HUES64 (cell line): Measurements from ENCODE around the gene JMJD1C.

Source experiments
- H3K27ac ChIP-seq: 2 replicates; pipeline ENCODE4 v1.7.0; 2013; ENCODE audit warnings: low read depth, low read length, inconsistent platforms
- H3K27me3 ChIP-seq: 2 replicates; pipeline ENCODE4 v1.6.1; 2013; ENCODE audit warnings: mild to moderate bottlenecking, low read length; ENCODE audit not compliant: insufficient read depth
- H3K36me3 ChIP-seq: 2 replicates; pipeline ENCODE4 v1.6.1; 2013; ENCODE audit warnings: mild to moderate bottlenecking, low read length; ENCODE audit not compliant: insufficient read depth
- H3K4me1 ChIP-seq: 2 replicates; pipeline ENCODE4 v1.6.1; 2013; ENCODE audit warnings: mild to moderate bottlenecking, low read length, moderate library complexity; ENCODE audit not compliant: insufficient read depth
- H3K4me3 ChIP-seq: 2 replicates; pipeline ENCODE4 v1.5.1; 2013; ENCODE audit warnings: mild to moderate bottlenecking, low read length, moderate library complexity
- H3K9ac ChIP-seq: 2 replicates; pipeline ENCODE4 v1.6.1; 2013; ENCODE audit warnings: mild to moderate bottlenecking, low read depth, low read length
- H3K9me3 ChIP-seq: 2 replicates; pipeline ENCODE4 v1.6.1; 2013; ENCODE audit warnings: low read depth, low read length; ENCODE audit not compliant: insufficient read depth
- WGBS: fragments of 150-250, 120-280 bp; methylation state at CpG from one replicate; pipeline ENCODE4 v1.1.7; 2013; ENCODE audit warnings: missing lambda C conversion rate; 5-methylcytosine and 5-hydroxymethylcytosine counted together

Gene JMJD1C

DNA sequence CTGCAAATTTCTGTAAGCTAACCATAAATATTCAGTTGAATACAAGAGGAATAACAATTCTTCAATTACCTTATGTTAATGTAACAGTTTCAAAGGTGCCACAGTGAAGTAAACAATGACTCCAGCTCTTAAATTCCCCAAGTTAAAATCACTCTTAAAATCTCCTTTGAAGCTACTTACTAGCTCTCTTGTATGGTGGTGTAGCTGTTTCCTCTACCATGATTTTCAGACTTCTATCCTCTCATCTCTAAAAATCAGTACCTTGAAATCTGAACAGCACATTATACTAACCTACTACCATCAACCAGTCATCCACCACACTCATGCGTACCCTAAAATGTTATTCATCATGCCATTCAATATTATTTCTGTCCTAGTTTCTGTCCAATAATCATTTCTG, 29.6 kb downstream of the JMJD1C start:
- Histone ChIP-seq H3K27me3 (no peaks in the 10 kb centered on the region), H3K9me3 (no peaks in the 10 kb centered on the region), H3K9ac (no peak overlapping the region), H3K4me1 (peaks cover 67% of the 10 kb centered on the region), H3K27ac (no peak overlapping the region), H3K36me3 (no peaks in the 10 kb centered on the region), H3K4me3 (no peak overlapping the region)
- 95% methylated on average over 1 of the region's 1 CpG for WGBS

GRCh38 chr10:63434866-63435854, 30.6 kb downstream of the JMJD1C start:
- H3K9me3 ChIP-seq: no peaks in the 10 kb centered on the region
- no peaks in the 10 kb centered on the region for H3K27me3 ChIP-seq
- no peak overlapping the region for H3K4me3 ChIP-seq
- H3K4me1 ChIP-seq: peaks cover 78% of the 10 kb centered on the region
- WGBS: 94% methylated on average over 13 of the region's 13 CpGs
- H3K27ac ChIP-seq: no peak overlapping the region
- H3K9ac ChIP-seq: no peak overlapping the region
- H3K36me3 ChIP-seq: no peaks in the 10 kb centered on the region

DNA sequence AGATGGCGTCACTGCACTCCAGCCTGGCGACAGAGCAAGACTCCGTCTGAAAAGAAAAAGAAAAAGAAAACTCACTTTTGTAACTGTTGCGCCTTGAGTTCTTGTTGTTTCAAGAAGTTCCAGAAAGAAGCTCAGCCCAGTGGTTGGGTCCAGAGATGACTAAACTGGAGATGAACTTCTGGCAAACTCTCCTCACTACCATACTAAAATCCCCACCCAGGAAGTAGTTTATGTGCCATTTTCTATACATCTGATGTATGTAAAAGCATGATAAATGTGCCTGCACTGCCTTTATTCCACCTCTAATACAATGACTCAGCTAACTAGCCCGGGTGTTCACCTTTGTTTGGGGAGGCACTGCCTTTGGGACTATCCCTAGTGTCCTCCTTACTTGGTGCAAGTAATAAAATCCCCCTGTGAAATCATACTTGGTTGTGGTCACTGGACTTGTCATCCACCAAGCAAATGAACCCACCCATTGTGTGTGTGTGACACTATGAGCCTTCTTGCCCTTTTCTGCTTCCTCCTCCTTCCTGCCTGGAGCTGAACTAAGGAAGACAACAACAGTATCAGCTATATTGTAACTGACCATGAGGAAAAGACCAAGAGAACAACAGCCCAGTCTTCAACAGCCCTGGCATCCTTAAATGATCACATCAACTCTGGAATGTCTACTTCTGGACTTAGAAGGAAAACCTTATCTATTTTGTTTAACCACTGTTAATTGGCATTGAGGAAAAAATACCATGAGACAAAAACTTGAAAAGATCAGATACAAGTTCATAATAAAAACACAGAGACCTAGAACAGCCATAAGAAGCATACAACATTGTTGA, 33.6 kb downstream of the JMJD1C start:
- no peak overlapping the region for H3K4me3 ChIP-seq
- H3K36me3 ChIP-seq: no peaks in the 10 kb centered on the region
- no peak overlapping the region for H3K27ac ChIP-seq
- H3K9me3 ChIP-seq: no peaks in the 10 kb centered on the region
- no peak overlapping the region for H3K9ac ChIP-seq
- no peaks in the 10 kb centered on the region for H3K27me3 ChIP-seq
- peaks cover 69% of the 10 kb centered on the region for H3K4me1 ChIP-seq
- 96% methylated on average over 5 of the region's 5 CpGs for WGBS

DNA sequence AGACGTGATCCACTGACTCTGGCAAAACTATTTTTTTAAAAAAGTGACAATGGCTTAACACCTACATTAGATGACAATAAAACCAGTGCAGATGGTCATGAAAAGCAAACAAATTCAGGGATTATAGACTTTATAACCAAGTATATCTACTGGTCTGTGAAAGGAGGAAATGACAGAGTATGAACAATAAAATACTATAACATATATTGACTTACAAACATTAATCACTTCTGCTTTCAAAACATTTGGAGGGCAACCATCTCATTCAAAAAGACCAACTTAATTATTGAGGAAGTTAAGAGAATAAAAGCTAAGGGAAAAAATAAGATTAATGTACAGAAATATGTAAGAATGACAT, 34.8 kb downstream of the JMJD1C start:
- Histone ChIP-seq H3K27ac (no peak overlapping the region), H3K27me3 (no peaks in the 10 kb centered on the region), H3K4me1 (peaks cover 57% of the 10 kb centered on the region), H3K9me3 (no peaks in the 10 kb centered on the region), H3K4me3 (no peak overlapping the region), H3K9ac (no peak overlapping the region), H3K36me3 (no peaks in the 10 kb centered on the region)
- 91% methylated on average over 1 of the region's 1 CpG for WGBS

- Histone ChIP-seq H3K9ac (no peak overlapping the region), H3K4me3 (no peak overlapping the region)
These were observed 35.4 kb downstream of the JMJD1C start for GRCh38 chr10:63430091-63430998.

GRCh38 chr10:63429281-63429680, 36.5 kb downstream of the JMJD1C start:
- Histone ChIP-seq H3K9ac (no peak overlapping the region), H3K36me3 (no peaks in the 10 kb centered on the region), H3K4me1 (peaks cover 41% of the 10 kb centered on the region), H3K27me3 (no peaks in the 10 kb centered on the region), H3K27ac (no peak overlapping the region), H3K9me3 (no peaks in the 10 kb centered on the region), H3K4me3 (no peak overlapping the region)
- WGBS: 84% methylated on average over 2 of the region's 2 CpGs

More at GRCh38 chr10:63430091-63430998, 35.4 kb downstream of the JMJD1C start:
- Histone ChIP-seq H3K27me3 (no peaks in the 10 kb centered on the region), H3K4me1 (peaks cover 51% of the 10 kb centered on the region), H3K36me3 (no peaks in the 10 kb centered on the region), H3K27ac (no peak overlapping the region), H3K9me3 (no peaks in the 10 kb centered on the region)
- WGBS: 92% methylated on average over 10 of the region's 10 CpGs

DNA sequence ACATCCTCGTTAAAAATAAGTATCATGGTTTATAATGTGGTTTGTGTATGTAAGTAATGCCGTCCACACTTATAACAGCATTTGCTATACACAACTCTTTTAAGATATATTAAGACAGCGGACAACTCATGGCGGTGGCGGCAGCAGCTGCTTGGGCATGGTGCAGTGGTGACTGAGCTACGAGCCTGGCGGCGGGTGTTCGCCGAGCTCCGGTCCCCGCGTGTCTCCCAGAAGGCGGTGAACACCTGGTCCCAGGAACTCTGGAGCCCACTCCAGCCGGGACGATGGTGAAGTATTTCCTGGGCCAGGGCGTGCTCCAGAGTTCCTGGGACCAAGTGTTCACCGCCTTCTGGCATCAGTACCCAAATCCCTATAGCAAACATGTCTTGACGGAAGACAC, 38.8 kb downstream of the JMJD1C start:
- Histone ChIP-seq H3K36me3 (no peaks in the 10 kb centered on the region), H3K9ac (no peak overlapping the region), H3K9me3 (no peaks in the 10 kb centered on the region), H3K27ac (no peak overlapping the region), H3K4me1 (peaks cover 36% of the 10 kb centered on the region), H3K27me3 (no peaks in the 10 kb centered on the region), H3K4me3 (no peak overlapping the region)
- WGBS: 96% methylated on average over 18 of the region's 19 CpGs

- WGBS: 95% methylated on average over 3 of the region's 5 CpGs
- no peaks in the 10 kb centered on the region for H3K9me3 ChIP-seq
These were observed 40.3 kb downstream of the JMJD1C start for GRCh38 chr10:63425512-63425911.

DNA sequence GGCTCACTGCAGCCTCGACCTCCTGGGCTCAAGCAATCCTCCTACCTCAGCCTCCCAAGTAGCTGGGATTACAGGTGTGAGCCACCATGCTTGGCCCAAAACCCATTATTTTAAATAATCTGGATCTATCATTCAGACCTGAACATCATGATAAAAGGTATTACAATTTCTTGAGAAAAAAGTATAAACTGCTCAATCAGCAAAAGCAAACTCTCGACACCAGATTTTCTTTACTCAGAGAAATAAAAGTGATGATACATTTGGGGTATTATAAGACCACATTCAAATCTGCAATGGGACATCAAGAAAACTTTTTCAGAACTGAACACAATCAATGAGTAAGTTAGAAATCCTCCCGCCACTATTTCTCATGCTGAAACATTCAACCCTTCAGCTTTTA, 41.2 kb downstream of the JMJD1C start:
- Histone ChIP-seq H3K27me3 (no peaks in the 10 kb centered on the region), H3K9me3 (no peaks in the 10 kb centered on the region), H3K36me3 (no peaks in the 10 kb centered on the region), H3K9ac (no peak overlapping the region), H3K27ac (no peak overlapping the region), H3K4me3 (no peak overlapping the region), H3K4me1 (peaks cover 15% of the 10 kb centered on the region)
- 90% methylated on average over 2 of the region's 3 CpGs for whole genome bisulfite sequencing

More at GRCh38 chr10:63425512-63425911, 40.3 kb downstream of the JMJD1C start:
- Histone ChIP-seq H3K9ac (no peak overlapping the region), H3K27me3 (no peaks in the 10 kb centered on the region), H3K4me3 (no peak overlapping the region), H3K36me3 (no peaks in the 10 kb centered on the region), H3K27ac (no peak overlapping the region), H3K4me1 (peaks cover 25% of the 10 kb centered on the region)

DNA sequence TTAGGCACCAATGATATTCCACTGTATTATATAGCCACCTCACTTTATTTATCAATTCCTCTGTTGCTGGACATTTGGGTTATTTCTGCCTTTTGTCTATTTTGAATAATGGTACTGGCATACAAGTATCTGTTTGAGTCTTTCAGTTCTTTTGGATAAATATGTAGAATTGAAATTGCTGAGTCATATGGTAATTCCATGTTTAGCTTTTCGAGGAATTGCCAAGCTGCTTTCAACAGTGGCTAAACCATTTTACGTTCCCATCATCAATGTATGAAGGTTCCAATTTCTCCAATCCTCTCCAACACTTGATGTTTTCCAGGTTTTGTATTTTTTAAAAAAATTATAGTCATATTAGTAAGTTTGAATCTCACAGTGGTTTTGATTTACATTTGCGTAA, 42.3 kb downstream of the JMJD1C start:
- Histone ChIP-seq H3K36me3 (no peaks in the 10 kb centered on the region), H3K4me1 (peaks cover 7% of the 10 kb centered on the region; the same call in 1 of the 2 replicates), H3K9me3 (no peaks in the 10 kb centered on the region), H3K27ac (no peak overlapping the region), H3K27me3 (no peaks in the 10 kb centered on the region), H3K9ac (no peak overlapping the region), H3K4me3 (no peak overlapping the region)
- 93% methylated on average over 3 of the region's 3 CpGs for WGBS
